ENCODE data around the gene ZSWIM6.

The ZSWIM6 gene

GRCh38 chr5:61575581-61575980 is 243.5 kb downstream of the ZSWIM6 start:
- peak overlapping the region in 1 of 11 experiments; percentile 49; a peak in 1 of 22 replicates for H3K4me2 ChIP-seq
- no peaks in the 10 kb centered on the region for H4K20me1 ChIP-seq
- no peaks in the 10 kb centered on the region for H3K27me3 ChIP-seq
- H3K9me3 ChIP-seq (replicated peaks in 1 of 11), result no peaks in the 10 kb centered on the region; a peak in 1 of 22 replicates
- no peak for TF ChIP-seq Cebpa-rat (IDR thresholded peaks at IDR 0.05)
- H3K27ac ChIP-seq, result no peak overlapping the region
- H3K9ac ChIP-seq, result no peak overlapping the region
- no peak overlapping the region for H3K4me3 ChIP-seq
- H3K4me1 ChIP-seq, result peaks cover 0 to 8% (median 0%) of the 10 kb centered on the region in 10 experiments; a peak in 6 of 20 replicates
- H3K36me3 ChIP-seq, result no peaks in the 10 kb centered on the region

- H3K9me3 ChIP-seq (replicated peaks in 1 of 11), result no peaks in the 10 kb centered on the region
- no peaks in the 10 kb centered on the region for H3K36me3 ChIP-seq
- H3K27me3 ChIP-seq, result no peaks in the 10 kb centered on the region
- no peak overlapping the region for H3K9ac ChIP-seq
- no peaks in the 10 kb centered on the region for H4K20me1 ChIP-seq
- H3K4me2 ChIP-seq, result no peak overlapping the region
- no peak for TF ChIP-seq Cebpa-rat (IDR thresholded peaks at IDR 0.05)
- peaks cover 0 to 8% (median 0%) of the 10 kb centered on the region in 10 experiments; a peak in 6 of 20 replicates for H3K4me1 ChIP-seq
- H3K27ac ChIP-seq, result no peak overlapping the region
- H3K4me3 ChIP-seq, result no peak overlapping the region
These were observed 244.5 kb downstream of the ZSWIM6 start for GRCh38 chr5:61576556-61576955.

GRCh38 chr5:61578858-61579503 is 246.9 kb downstream of the ZSWIM6 start:
- TF ChIP-seq Cebpa-rat (IDR thresholded peaks at IDR 0.05), result no peak
- Histone ChIP-seq H3K9me3 (replicated peaks in 1 of 11) (no peaks in the 10 kb centered on the region), H3K9ac (no peak overlapping the region), H3K4me2 (no peak overlapping the region), H3K4me1 (peaks cover 0 to 19% (median 0%) of the 10 kb centered on the region in 10 experiments; a peak in 6 of 20 replicates), H3K36me3 (no peaks in the 10 kb centered on the region), H3K4me3 (no peak overlapping the region), H4K20me1 (no peaks in the 10 kb centered on the region), H3K27ac (no peak overlapping the region), H3K27me3 (no peaks in the 10 kb centered on the region)

- peaks cover 0 to 12% (median 0%) of the 10 kb centered on the region in 10 experiments; a peak in 4 of 20 replicates for H3K4me1 ChIP-seq
- H3K4me2 ChIP-seq, result peak overlapping the region in 2 of 11 experiments; percentile 34 to 53; a peak in 3 of 22 replicates
- no peak overlapping the region for H3K27ac ChIP-seq
- H3K9ac ChIP-seq, result no peak overlapping the region
- no peak for TF ChIP-seq Cebpa-rat (IDR thresholded peaks at IDR 0.05)
- peaks cover 0 to 6% (median 0%) of the 10 kb centered on the region in 11 experiments; a peak in 1 of 22 replicates for H3K9me3 ChIP-seq (replicated peaks in 1 of 11)
- H3K27me3 ChIP-seq, result no peaks in the 10 kb centered on the region
- no peaks in the 10 kb centered on the region for H4K20me1 ChIP-seq
- no peak overlapping the region for H3K4me3 ChIP-seq
- no peaks in the 10 kb centered on the region for H3K36me3 ChIP-seq
These were observed 250.3 kb downstream of the ZSWIM6 start for GRCh38 chr5:61582205-61582820.

- peaks cover 0 to 12% (median 0%) of the 10 kb centered on the region in 10 experiments; a peak in 4 of 20 replicates for H3K4me1 ChIP-seq
- H3K9me3 ChIP-seq (replicated peaks in 1 of 11), result peaks cover 0 to 10% (median 0%) of the 10 kb centered on the region in 11 experiments; a peak in 1 of 22 replicates
- H3K36me3 ChIP-seq, result no peaks in the 10 kb centered on the region
- H3K4me3 ChIP-seq, result no peak overlapping the region
- no peak for TF ChIP-seq Cebpa-rat (IDR thresholded peaks at IDR 0.05)
- H4K20me1 ChIP-seq, result no peaks in the 10 kb centered on the region
- peak overlapping the region in 2 of 11 experiments; percentile 34 to 53; a peak in 3 of 22 replicates for H3K4me2 ChIP-seq
- H3K27me3 ChIP-seq, result no peaks in the 10 kb centered on the region
- H3K27ac ChIP-seq, result no peak overlapping the region
- H3K9ac ChIP-seq, result no peak overlapping the region
These were observed 250.8 kb downstream of the ZSWIM6 start for GRCh38 chr5:61582887-61583286.

- Histone ChIP-seq H3K36me3 (no peaks in the 10 kb centered on the region), H3K4me1 (peaks cover 0 to 12% (median 0%) of the 10 kb centered on the region in 10 experiments; a peak in 4 of 20 replicates), H3K27ac (no peak overlapping the region), H3K9me3 (replicated peaks in 1 of 11) (peaks cover 0 to 10% (median 0%) of the 10 kb centered on the region in 11 experiments; a peak in 1 of 22 replicates), H3K27me3 (no peaks in the 10 kb centered on the region), H3K9ac (no peak overlapping the region), H3K4me3 (no peak overlapping the region), H4K20me1 (no peaks in the 10 kb centered on the region), H3K4me2 (no peak overlapping the region)
- TF ChIP-seq Cebpa-rat (IDR thresholded peaks at IDR 0.05), result no peak
These were observed 254.3 kb downstream of the ZSWIM6 start for GRCh38 chr5:61586096-61587084.

GRCh38 chr5:61587125-61587524 is 255.1 kb downstream of the ZSWIM6 start:
- H3K4me2 ChIP-seq, result no peak overlapping the region
- peaks cover 0 to 10% (median 0%) of the 10 kb centered on the region in 10 experiments; a peak in 4 of 20 replicates for H3K4me1 ChIP-seq
- H3K27me3 ChIP-seq, result no peaks in the 10 kb centered on the region
- no peaks in the 10 kb centered on the region for H3K36me3 ChIP-seq
- H3K4me3 ChIP-seq, result no peak overlapping the region
- H3K9ac ChIP-seq, result no peak overlapping the region
- no peak overlapping the region for H3K27ac ChIP-seq
- H3K9me3 ChIP-seq (replicated peaks in 1 of 11), result peaks cover 0 to 10% (median 0%) of the 10 kb centered on the region in 11 experiments; a peak in 1 of 22 replicates
- no peaks in the 10 kb centered on the region for H4K20me1 ChIP-seq
- no peak for TF ChIP-seq Cebpa-rat (IDR thresholded peaks at IDR 0.05)

GRCh38 chr5:61588216-61588615 is 256.2 kb downstream of the ZSWIM6 start:
- no peak overlapping the region for H3K9ac ChIP-seq
- no peak overlapping the region for H3K4me3 ChIP-seq
- H3K4me1 ChIP-seq, result no peaks in the 10 kb centered on the region
- no peaks in the 10 kb centered on the region for H4K20me1 ChIP-seq
- no peaks in the 10 kb centered on the region for H3K27me3 ChIP-seq
- peaks cover 0 to 18% (median 0%) of the 10 kb centered on the region in 11 experiments; a peak in 3 of 22 replicates for H3K9me3 ChIP-seq (replicated peaks in 1 of 11)
- no peak overlapping the region for H3K27ac ChIP-seq
- H3K36me3 ChIP-seq, result no peaks in the 10 kb centered on the region
- H3K4me2 ChIP-seq, result no peak overlapping the region
- no peak for TF ChIP-seq Cebpa-rat (IDR thresholded peaks at IDR 0.05)
